ENCODE measurements around the gene MIPOL1.

- TF ChIP-seq POLR2AphosphoS5 (IDR thresholded peaks at IDR 0.05; ENCODE audit: low read depth, low read length): no peak
- TF ChIP-seq TAF1 (IDR thresholded peaks at IDR 0.05; ENCODE audit: borderline replicate concordance, low read depth, low read length): no peak
Measured at GRCh38 chr14:37230551-37231194, 32.9 kb downstream of the MIPOL1 start.
